Thyroid gland (tissue), 4 donors: Measurements from ENCODE around the gene NSG1. TPM values are rescaled to one million over a fixed set of nuclear protein-coding genes. Genes with fewer than 3 reads are reported as not detected.

Source experiments
- DNase-seq, 2 donors: peaks; one replicate each; pipeline ENCODE4 v3.0.0-alpha.2; 2019
- H3K27ac ChIP-seq, 3 donors: fragments of 200-600 bp; sonication (generic); 1 replicate in 2 of 3; 2 replicates in 1 of 3; pipeline ENCODE4 v1.5.1; 2016 to 2019; ENCODE audit warnings: mild to moderate bottlenecking in 1 of 3, moderate library complexity in 1 of 3
- H3K27me3 ChIP-seq: fragments of 200-600 bp; sonication (generic); one replicate; pipeline ENCODE4 v1.5.1; 2019
- H3K36me3 ChIP-seq, 2 donors: fragments of 200-600 bp; sonication (generic); one replicate each; pipeline ENCODE4 v1.5.1; 2016 to 2019
- H3K4me1 ChIP-seq, 2 donors: fragments of 200-600 bp; sonication (generic); one replicate each; pipeline ENCODE4 v1.5.1; 2017 to 2019
- H3K4me3 ChIP-seq, 3 donors: fragments of 200-600 bp; sonication (generic); replicated peaks in 1 of 3; 1 replicate in 2 of 3; 2 replicates in 1 of 3; pipeline ENCODE4 v1.5.1; 2016; ENCODE audit warnings: mild to moderate bottlenecking in 1 of 3
- H3K9me3 ChIP-seq: fragments of 200-600 bp; sonication (generic); one replicate; pipeline ENCODE4 v1.5.1; 2017
- POLR2A ChIP-seq, 2 donors: fragments of 450-650 bp; IDR thresholded peaks; one replicate each; pipeline ENCODE4 v1.6.1; 2017; ENCODE audit warnings: antibody characterized with exemption in 2 of 2, mild to moderate bottlenecking in 2 of 2, moderate library complexity in 1 of 2
- WGBS, 2 donors: methylation state at CpG; one replicate each; pipeline ENCODE4 v1.1.5; 2017; 5-methylcytosine and 5-hydroxymethylcytosine counted together
- intact Hi-C: fragments of 100-400 bp; cut with DNase I; formaldehyde crosslinking; loops from one replicate; pipeline ENCODE4 v1.15.1; 2023
- total RNA-seq, 4 donors: library from RNA; depleted of rRNA; stranded (reverse); fragments of >200 nt; gene quantifications; one replicate each; pipeline ENCODE4 v1.2.3, GENCODE V29; 2016
- TF ChIP-seq, protein P1 (sequence below), 6 experiments: fragments of 200-600 bp in 3 of 6; fragments of 450-650 bp in 3 of 6; sonication (generic) in 3 of 6; IDR thresholded peaks; one replicate each; pipeline ENCODE4 v1.5.1; 2016 to 2019; ENCODE audit warnings: antibody characterized with exemption in 6 of 6, mild to moderate bottlenecking in 2 of 6, inconsistent platforms in 1 of 6, moderate library complexity in 1 of 6

The NSG1 gene
- total RNA-seq, 4 donors from 2014 or later = 0.40 to 0.44 TPM; not detected in 2

DNA sequence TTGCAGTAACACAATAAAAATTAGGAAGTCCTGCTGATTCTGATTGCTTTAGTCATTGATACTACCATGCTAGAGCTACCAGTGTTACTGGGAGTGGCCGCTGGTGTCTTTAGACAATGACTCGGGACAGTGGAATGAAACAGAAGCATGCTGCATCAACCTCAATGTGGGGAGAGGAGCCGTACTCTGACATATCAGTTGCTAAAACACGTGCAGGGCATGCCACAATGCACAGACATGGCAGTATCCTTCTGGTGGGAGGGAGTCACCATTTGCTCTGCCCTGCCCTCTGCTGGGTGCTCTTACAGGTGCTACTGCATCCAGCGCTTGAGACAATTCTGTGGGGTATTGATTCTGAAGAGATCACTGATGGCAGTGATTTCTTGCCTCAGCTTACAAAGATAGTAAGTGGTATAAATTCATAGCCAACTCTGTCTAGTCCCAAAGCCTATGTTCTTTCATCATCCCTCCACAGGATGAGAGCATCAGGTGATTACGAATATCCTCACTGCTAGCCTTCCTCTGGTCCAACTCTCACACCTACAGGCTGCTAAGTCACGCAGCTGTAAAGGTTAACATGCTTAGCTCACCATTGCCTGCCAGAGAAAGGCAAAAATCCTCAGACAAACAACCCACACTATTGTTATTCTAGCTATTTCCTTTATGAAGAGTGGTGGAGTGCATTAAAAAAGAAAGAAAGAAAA is 43.7 kb downstream of the NSG1 start:
- intact Hi-C loops = no loop called here
- no peak overlapping the region for H3K4me3 ChIP-seq
- H3K27ac ChIP-seq = no peak overlapping the region
- 64 to 73% methylated on average over 7 of the region's 7 CpGs for WGBS, 2 donors
- no peak for TF ChIP-seq POLR2A (IDR thresholded peaks at IDR 0.05)
- TF ChIP-seq, protein P1, sequence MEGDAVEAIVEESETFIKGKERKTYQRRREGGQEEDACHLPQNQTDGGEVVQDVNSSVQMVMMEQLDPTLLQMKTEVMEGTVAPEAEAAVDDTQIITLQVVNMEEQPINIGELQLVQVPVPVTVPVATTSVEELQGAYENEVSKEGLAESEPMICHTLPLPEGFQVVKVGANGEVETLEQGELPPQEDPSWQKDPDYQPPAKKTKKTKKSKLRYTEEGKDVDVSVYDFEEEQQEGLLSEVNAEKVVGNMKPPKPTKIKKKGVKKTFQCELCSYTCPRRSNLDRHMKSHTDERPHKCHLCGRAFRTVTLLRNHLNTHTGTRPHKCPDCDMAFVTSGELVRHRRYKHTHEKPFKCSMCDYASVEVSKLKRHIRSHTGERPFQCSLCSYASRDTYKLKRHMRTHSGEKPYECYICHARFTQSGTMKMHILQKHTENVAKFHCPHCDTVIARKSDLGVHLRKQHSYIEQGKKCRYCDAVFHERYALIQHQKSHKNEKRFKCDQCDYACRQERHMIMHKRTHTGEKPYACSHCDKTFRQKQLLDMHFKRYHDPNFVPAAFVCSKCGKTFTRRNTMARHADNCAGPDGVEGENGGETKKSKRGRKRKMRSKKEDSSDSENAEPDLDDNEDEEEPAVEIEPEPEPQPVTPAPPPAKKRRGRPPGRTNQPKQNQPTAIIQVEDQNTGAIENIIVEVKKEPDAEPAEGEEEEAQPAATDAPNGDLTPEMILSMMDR (IDR thresholded peaks at IDR 0.05) = peak in 3 of 6 experiments; percentile 6 to 42 (median 7)
- H3K36me3 ChIP-seq = peaks cover 3 to 9% of the 10 kb centered on the region in 2 donors
- no peaks in the 10 kb centered on the region for H3K9me3 ChIP-seq
- no peaks in the 10 kb centered on the region for H3K27me3 ChIP-seq
- H3K4me1 ChIP-seq = peaks cover 0 to 16% of the 10 kb centered on the region in 2 donors
- DNase-seq = no peak

GRCh38 chr4:4432341-4433125 is 45.6 kb downstream of the NSG1 start:
- Histone ChIP-seq H3K27ac (no peak overlapping the region), H3K4me3 (no peak overlapping the region), H3K9me3 (no peaks in the 10 kb centered on the region), H3K36me3 (peaks cover 6 to 12% of the 10 kb centered on the region in 2 donors), H3K27me3 (no peaks in the 10 kb centered on the region), H3K4me1 (peaks cover 0 to 10% of the 10 kb centered on the region in 2 donors)
- 94 to 96% methylated on average over 11 of the region's 11 CpGs for WGBS, 2 donors
- intact Hi-C loops = no loop called here
- no peak for TF ChIP-seq POLR2A (IDR thresholded peaks at IDR 0.05)
- TF ChIP-seq, protein P1 (IDR thresholded peaks at IDR 0.05) = no peak
- no peak for DNase-seq

GRCh38 chr4:4433941-4434340 is 47.0 kb downstream of the NSG1 start:
- no peaks in the 10 kb centered on the region for H3K4me1 ChIP-seq
- H3K4me3 ChIP-seq = no peak overlapping the region
- H3K27me3 ChIP-seq = no peaks in the 10 kb centered on the region
- no peaks in the 10 kb centered on the region for H3K9me3 ChIP-seq
- H3K27ac ChIP-seq = no peak overlapping the region
- DNase-seq = no peak
- intact Hi-C loops = no loop called here
- H3K36me3 ChIP-seq = peaks cover 14 to 19% of the 10 kb centered on the region in 2 donors
- no peak for TF ChIP-seq POLR2A (IDR thresholded peaks at IDR 0.05)
- TF ChIP-seq, protein P1 (IDR thresholded peaks at IDR 0.05) = no peak
- WGBS, 2 donors = 68 to 95% methylated on average over 4 of the region's 4 CpGs

GRCh38 chr4:4436244-4436823 is 49.4 kb downstream of the NSG1 start:
- WGBS, 2 donors = 93 to 95% methylated on average over 2 of the region's 2 CpGs
- peaks cover 14 to 22% of the 10 kb centered on the region in 2 donors for H3K36me3 ChIP-seq

More at GRCh38 chr4:4436244-4436823, 49.4 kb downstream of the NSG1 start:
- no peak for DNase-seq
- intact Hi-C loops = no loop called here
- Histone ChIP-seq H3K4me1 (no peaks in the 10 kb centered on the region), H3K4me3 (no peak overlapping the region), H3K27me3 (no peaks in the 10 kb centered on the region), H3K9me3 (no peaks in the 10 kb centered on the region), H3K27ac (no peak overlapping the region)
- no peak for TF ChIP-seq POLR2A (IDR thresholded peaks at IDR 0.05)
- TF ChIP-seq, protein P1 (IDR thresholded peaks at IDR 0.05) = no peak
